Type B pancreatic cell (in vitro differentiated cells): ENCODE data around the gene LNP1. TPM values are rescaled to one million over a fixed set of nuclear protein-coding genes. Genes with fewer than 3 reads are reported as not detected.
A peak's percentile ranks its signal among the peaks of the same experiment; 100 is the strongest.

Source experiments
- DNase-seq: peaks from one replicate; pipeline ENCODE4 v3.0.0; 2021; ENCODE audit warnings: mixed read lengths; ENCODE audit not compliant: unreplicated experiment; ENCODE audit errors: extremely low spot score
- H3K27ac Mint-ChIP-seq: 2 replicates; pipeline ENCODE4 v1.8.0; 2021; ENCODE audit warnings: mild to moderate bottlenecking, mixed read lengths
- H3K27me3 Mint-ChIP-seq: 2 replicates; pipeline ENCODE4 v1.8.0; 2021; ENCODE audit warnings: mixed read lengths
- H3K36me3 Mint-ChIP-seq: 2 replicates; pipeline ENCODE4 v1.8.0; 2021; ENCODE audit warnings: mixed read lengths
- H3K4me1 Mint-ChIP-seq: one replicate; pipeline ENCODE4 v1.8.0; 2021; ENCODE audit warnings: mixed read lengths; ENCODE audit not compliant: unreplicated experiment
- H3K4me3 Mint-ChIP-seq: 2 replicates; pipeline ENCODE4 v1.8.0; 2021; ENCODE audit warnings: mild to moderate bottlenecking, mixed read lengths
- H3K9me3 Mint-ChIP-seq: 2 replicates; pipeline ENCODE4 v1.8.0; 2021; ENCODE audit warnings: mixed read lengths
- total RNA-seq: library from RNA; stranded (reverse); gene quantifications from 2 replicates; pipeline ENCODE4 v1.2.1, GENCODE V29; 2021; ENCODE audit warnings: low replicate concordance
- TF ChIP-seq, protein P1 (sequence below): fragments of 200-600 bp; sonication (generic); conservative IDR thresholded peaks from 2 replicates; pipeline ENCODE4 v1.5.0; 2021; ENCODE audit warnings: antibody characterized with exemption, mild to moderate bottlenecking

The LNP1 gene
- total RNA-seq, 1 donor from 2014 or later, result 6.2 TPM

DNA sequence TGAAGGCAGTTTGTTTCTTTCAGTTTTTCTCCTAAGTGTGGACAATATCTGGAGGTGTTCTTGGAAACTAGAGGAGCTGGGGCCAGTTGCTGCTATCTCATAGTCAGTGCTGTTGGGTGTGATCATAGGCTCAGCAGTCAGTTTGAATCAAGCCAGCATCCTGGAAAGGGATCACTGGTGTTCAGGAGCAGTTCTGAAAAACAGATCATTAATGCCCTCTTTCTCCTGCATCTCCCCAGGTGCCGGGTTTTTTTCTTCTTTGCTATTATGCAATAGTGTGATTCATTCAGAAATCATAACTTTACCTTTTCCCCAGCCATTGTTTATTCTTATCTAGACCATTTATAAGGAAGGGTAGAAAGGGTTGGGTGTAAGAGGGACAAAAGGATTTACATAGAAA lies 24.0 kb downstream of the LNP1 start:
- no peaks in the 10 kb centered on the region for H3K9me3 Mint-ChIP-seq
- no peak overlapping the region for H3K27ac Mint-ChIP-seq
- no peaks in the 10 kb centered on the region for H3K27me3 Mint-ChIP-seq
- H3K4me3 Mint-ChIP-seq, result no peak overlapping the region
- no peaks in the 10 kb centered on the region for H3K36me3 Mint-ChIP-seq
- TF ChIP-seq, protein P1, sequence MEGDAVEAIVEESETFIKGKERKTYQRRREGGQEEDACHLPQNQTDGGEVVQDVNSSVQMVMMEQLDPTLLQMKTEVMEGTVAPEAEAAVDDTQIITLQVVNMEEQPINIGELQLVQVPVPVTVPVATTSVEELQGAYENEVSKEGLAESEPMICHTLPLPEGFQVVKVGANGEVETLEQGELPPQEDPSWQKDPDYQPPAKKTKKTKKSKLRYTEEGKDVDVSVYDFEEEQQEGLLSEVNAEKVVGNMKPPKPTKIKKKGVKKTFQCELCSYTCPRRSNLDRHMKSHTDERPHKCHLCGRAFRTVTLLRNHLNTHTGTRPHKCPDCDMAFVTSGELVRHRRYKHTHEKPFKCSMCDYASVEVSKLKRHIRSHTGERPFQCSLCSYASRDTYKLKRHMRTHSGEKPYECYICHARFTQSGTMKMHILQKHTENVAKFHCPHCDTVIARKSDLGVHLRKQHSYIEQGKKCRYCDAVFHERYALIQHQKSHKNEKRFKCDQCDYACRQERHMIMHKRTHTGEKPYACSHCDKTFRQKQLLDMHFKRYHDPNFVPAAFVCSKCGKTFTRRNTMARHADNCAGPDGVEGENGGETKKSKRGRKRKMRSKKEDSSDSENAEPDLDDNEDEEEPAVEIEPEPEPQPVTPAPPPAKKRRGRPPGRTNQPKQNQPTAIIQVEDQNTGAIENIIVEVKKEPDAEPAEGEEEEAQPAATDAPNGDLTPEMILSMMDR, result no peak
- H3K4me1 Mint-ChIP-seq, result no peaks in the 10 kb centered on the region
- no peak for DNase-seq

DNA sequence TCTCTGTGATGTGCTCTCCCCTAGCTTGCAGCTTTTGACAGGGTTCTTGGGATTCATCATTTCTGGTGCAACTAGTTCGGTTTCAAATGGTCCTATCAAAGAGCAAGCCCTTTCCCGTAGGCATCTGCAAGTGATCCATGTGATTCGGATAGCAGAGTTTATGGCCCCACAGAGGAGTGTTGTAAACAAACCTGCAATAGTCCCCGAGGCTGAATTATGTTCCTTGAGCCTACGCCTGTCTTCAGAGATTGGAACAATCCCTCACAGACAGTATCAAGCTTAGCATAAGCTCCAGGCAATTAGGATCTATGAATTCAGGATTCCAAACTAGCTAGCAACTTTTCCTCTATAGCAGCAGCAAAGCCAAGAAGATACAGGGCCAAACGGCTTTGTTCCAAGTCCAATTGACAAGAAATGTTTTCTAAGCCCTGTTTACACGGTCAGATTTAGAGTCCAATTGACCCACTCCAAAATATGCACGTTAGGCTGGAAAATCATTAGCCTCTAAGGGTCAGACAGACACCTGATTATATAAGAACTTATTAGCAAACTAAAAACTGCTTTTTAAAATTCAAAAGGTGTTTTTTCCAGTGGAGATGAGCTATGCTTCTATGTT lies 24.8 kb downstream of the LNP1 start:
- no peaks in the 10 kb centered on the region for H3K27me3 Mint-ChIP-seq
- DNase-seq, result no peak
- no peaks in the 10 kb centered on the region for H3K36me3 Mint-ChIP-seq
- H3K4me1 Mint-ChIP-seq, result no peaks in the 10 kb centered on the region
- no peak overlapping the region for H3K4me3 Mint-ChIP-seq
- TF ChIP-seq, protein P1, result no peak
- H3K9me3 Mint-ChIP-seq, result no peaks in the 10 kb centered on the region
- no peak overlapping the region for H3K27ac Mint-ChIP-seq

DNA sequence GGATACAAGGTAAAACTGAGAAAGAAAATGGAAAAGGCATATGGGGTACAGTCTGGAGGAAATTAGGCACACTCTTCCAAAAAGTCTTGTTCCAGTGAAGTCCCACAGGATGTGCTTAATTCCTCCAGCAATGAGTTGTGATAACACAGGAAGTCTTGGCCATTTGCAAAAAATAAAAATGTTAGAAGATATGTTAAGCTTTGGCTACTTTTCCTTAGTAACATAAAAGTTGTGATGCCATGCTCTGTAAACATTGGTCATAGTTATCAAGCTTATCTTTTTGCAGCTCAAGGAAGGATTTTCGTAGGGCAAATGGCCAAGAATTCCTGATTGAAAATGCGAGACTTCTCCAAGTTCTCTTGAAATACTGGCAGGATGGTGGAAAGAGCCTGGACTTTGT lies 26.4 kb downstream of the LNP1 start:
- H3K27me3 Mint-ChIP-seq, result no peaks in the 10 kb centered on the region
- H3K9me3 Mint-ChIP-seq, result no peaks in the 10 kb centered on the region
- H3K27ac Mint-ChIP-seq, result no peak overlapping the region
- H3K36me3 Mint-ChIP-seq, result peaks cover under 1% of the 10 kb centered on the region
- no peak for DNase-seq
- TF ChIP-seq, protein P1, result no peak
- no peak overlapping the region for H3K4me3 Mint-ChIP-seq
- no peaks in the 10 kb centered on the region for H3K4me1 Mint-ChIP-seq

DNA sequence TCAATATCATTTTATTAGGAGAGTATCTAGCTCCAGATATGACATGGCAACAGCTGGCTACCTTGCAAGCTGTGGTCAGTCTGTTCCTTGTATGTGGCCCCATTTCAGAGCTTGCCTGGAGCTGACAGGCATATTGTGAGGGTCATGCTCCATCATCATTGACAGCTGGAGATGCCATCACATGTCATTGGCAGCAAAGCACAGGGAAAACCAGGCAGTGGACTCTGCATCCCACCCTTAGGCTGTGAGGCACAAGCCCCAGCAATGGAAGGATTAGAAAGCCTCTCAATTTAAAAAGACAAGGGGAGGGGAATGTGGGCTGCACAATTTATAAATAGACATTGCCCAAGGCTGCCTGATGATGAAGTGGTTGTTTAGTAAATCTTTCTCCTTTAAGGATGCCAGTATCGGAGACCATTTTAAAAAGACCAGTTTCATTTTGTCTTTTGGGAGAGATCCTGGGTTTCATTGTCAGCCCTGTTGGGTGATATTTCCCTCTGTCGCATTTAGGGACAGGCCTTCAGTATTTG lies 27.9 kb downstream of the LNP1 start:
- TF ChIP-seq, protein P1, result no peak
- Mint-ChIP-seq H3K27ac (no peak overlapping the region), H3K36me3 (peaks cover 12% of the 10 kb centered on the region), H3K4me1 (no peaks in the 10 kb centered on the region), H3K27me3 (no peaks in the 10 kb centered on the region), H3K9me3 (no peaks in the 10 kb centered on the region), H3K4me3 (peak overlapping the region; percentile 5)
- DNase-seq, result no peak

DNA sequence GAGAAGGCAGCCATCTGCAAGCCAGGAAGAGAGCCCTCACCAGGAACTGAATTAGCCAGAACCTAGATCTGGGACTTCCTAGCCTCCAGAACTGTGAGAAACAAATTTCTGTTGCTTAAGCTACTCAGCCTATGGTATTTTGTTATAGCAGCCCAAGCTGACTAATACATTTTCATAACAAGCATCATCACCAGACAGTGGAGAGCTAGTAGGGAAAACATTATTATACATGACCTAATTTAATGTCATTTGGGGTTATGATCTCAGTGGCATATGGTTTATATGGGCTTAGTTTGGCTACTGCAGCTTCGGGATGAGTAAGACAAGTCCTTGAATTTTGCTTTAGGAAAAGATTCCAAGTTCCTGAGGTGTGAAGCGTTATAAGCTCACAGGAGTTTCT lies 35.6 kb downstream of the LNP1 start:
- Mint-ChIP-seq H3K4me1 (no peaks in the 10 kb centered on the region), H3K36me3 (peaks cover 23% of the 10 kb centered on the region), H3K4me3 (no peak overlapping the region), H3K27me3 (no peaks in the 10 kb centered on the region), H3K27ac (no peak overlapping the region), H3K9me3 (peaks cover 3% of the 10 kb centered on the region)
- no peak for DNase-seq
- TF ChIP-seq, protein P1, result no peak
